Muscle of leg (tissue), 11 donors: ENCODE measurements around the gene HTRA2. TPM values are rescaled to one million over a fixed set of nuclear protein-coding genes. Genes with fewer than 3 reads are reported as not detected.

Experiments
- DNase-seq: peaks from one replicate; pipeline ENCODE4 v3.0.0; 2013
- H3K27ac ChIP-seq: one replicate; pipeline ENCODE4 v1.5.1; 2013; ENCODE audit warnings: mild to moderate bottlenecking, low read length, control low read depth
- H3K27me3 ChIP-seq: one replicate; pipeline ENCODE4 v1.6.1; 2013; ENCODE audit warnings: low read length; ENCODE audit not compliant: control insufficient read depth, insufficient read depth
- H3K36me3 ChIP-seq: one replicate; pipeline ENCODE4 v1.6.1; 2013; ENCODE audit warnings: low read length; ENCODE audit not compliant: control insufficient read depth, insufficient read depth
- H3K4me1 ChIP-seq: one replicate; pipeline ENCODE4 v1.6.1; 2013; ENCODE audit warnings: low read length; ENCODE audit not compliant: control insufficient read depth, insufficient read depth
- H3K4me3 ChIP-seq: one replicate; pipeline ENCODE4 v1.5.1; 2013; ENCODE audit warnings: low read length, control low read depth
- H3K9me3 ChIP-seq: replicated peaks from 2 replicates; pipeline ENCODE4 v1.6.1; 2013; ENCODE audit warnings: low read depth, low read length; ENCODE audit not compliant: control insufficient read depth
- WGBS: methylation state at CpG from one replicate; pipeline ENCODE4 v1.1.5; 2013; ENCODE audit warnings: missing lambda C conversion rate; ENCODE audit not compliant: insufficient coverage; 5-methylcytosine and 5-hydroxymethylcytosine counted together
- polyA plus RNA-seq, 8 donors: library from polyadenylated mRNA; unstranded; fragments of 120-200 nt; gene quantifications; one replicate each; pipeline versions ENCODE4 v1.2.1 to v1.2.3, GENCODE V29; 2013; ENCODE audit warnings: inconsistent platforms in 1 of 8, low replicate concordance in 1 of 8; ENCODE audit not compliant: insufficient read length in 8 of 8, insufficient read depth in 1 of 8
- total RNA-seq: library from RNA; stranded (reverse); fragments of 120-200 nt; gene quantifications from one replicate; pipeline ENCODE4 v1.2.4, GENCODE V29; 2013

HTRA2 gene
- total and polyA plus RNA-seq, 9 donors, result 26.1 to 33.0 (median 30.2) TPM

DNA sequence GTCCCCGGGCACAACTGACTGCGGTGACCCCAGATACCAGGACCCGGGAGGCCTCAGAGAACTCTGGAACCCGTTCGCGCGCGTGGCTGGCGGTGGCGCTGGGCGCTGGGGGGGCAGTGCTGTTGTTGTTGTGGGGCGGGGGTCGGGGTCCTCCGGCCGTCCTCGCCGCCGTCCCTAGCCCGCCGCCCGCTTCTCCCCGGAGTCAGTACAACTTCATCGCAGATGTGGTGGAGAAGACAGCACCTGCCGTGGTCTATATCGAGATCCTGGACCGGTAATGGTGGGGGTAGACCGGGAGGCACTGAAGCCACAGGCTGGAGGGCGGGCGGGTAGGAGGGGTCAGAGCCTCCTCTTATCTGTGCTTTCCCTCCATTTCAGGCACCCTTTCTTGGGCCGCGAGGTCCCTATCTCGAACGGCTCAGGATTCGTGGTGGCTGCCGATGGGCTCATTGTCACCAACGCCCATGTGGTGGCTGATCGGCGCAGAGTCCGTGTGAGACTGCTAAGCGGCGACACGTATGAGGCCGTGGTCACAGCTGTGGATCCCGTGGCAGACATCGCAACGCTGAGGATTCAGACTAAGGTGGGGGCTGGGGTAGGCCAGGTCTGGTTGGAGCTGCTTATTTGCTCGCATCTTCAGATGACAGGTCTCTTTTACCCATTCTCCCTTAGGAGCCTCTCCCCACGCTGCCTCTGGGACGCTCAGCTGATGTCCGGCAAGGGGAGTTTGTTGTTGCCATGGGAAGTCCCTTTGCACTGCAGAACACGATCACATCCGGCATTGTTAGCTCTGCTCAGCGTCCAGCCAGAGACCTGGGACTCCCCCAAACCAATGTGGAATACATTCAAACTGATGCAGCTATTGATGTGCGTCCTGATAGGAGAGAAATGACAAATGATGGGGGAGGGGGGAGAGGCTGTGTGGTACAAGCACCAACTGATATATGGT lies 780 bp downstream of the HTRA2 start:
- Histone ChIP-seq H3K4me3 (peak overlapping the region; percentile 99), H3K36me3 (peaks cover 53% of the 10 kb centered on the region), H3K4me1 (peaks cover 25% of the 10 kb centered on the region), H3K27ac (peak overlapping the region; percentile 96), H3K27me3 (no peaks in the 10 kb centered on the region), H3K9me3 (no peaks in the 10 kb centered on the region)
- peak; percentile 62 for DNase-seq
- under 1% methylated on average over 23 of the region's 54 CpGs for WGBS

DNA sequence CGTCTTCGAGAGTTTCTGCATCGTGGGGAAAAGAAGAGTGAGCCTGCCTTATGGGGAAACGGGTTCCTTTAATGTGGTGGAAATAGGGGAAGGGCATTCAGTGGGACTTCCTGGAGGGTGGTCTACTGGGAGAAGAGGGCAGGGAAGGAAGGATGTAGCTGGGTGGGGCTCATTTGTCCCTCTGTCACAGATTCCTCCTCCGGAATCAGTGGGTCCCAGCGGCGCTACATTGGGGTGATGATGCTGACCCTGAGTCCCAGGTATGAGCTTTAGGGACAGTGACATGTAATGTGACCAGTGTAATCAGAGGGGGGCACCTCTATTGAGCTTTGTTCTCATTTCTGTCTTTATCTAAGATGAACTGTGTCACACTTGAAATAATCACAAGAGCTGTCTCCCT lies 1.9 kb downstream of the HTRA2 start:
- Histone ChIP-seq H3K4me1 (peaks cover 25% of the 10 kb centered on the region), H3K36me3 (peaks cover 41% of the 10 kb centered on the region), H3K4me3 (no peak overlapping the region), H3K27me3 (no peaks in the 10 kb centered on the region), H3K27ac (no peak overlapping the region), H3K9me3 (no peaks in the 10 kb centered on the region)
- WGBS, result 86% methylated on average over 7 of the region's 7 CpGs
- peak; percentile 7 for DNase-seq

DNA sequence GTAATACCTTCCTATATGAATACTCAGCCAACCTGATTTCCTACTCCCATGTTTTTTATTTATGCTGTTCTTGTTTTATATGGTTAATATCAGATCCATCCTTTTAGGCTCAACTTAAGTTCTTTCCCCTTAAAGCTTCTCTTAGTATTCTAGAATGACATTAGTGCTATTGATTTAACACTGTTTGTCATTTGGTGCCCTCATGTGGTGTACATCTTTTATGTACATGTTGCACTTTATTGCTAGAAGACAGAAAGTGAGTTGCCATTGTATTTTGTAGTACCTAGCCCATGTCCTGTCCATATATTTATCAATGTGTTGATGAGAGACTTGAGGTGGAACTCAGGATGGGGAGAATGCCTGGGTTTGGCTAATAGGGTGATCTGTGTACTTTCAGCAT lies 2.5 kb downstream of the HTRA2 start:
- peaks cover 25% of the 10 kb centered on the region for H3K4me1 ChIP-seq
- H3K27me3 ChIP-seq, result no peaks in the 10 kb centered on the region
- no peak overlapping the region for H3K4me3 ChIP-seq
- H3K36me3 ChIP-seq, result peaks cover 36% of the 10 kb centered on the region
- H3K27ac ChIP-seq, result no peak overlapping the region
- H3K9me3 ChIP-seq, result no peaks in the 10 kb centered on the region
- DNase-seq, result peak; percentile 65

DNA sequence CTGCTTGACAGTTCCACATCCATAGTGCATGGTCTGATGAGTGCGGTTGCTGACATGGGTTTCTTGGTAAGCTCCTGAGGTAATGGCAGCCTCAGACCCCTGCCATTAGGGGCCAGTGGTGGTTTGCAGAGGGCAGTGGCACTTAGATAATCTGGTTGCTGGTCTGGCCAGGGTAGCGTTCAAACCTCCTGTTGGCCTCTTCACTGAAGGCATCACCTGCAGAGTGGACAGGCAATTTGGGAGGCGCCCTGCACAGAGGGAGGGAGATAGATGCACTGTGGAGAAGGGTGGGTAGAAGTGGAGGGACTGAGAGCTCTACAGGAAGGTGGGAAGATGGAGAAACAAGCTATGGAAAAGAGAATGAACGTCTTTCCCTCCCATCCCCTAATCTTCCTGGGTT lies 3.7 kb downstream of the HTRA2 start:
- no peak overlapping the region for H3K4me3 ChIP-seq
- no peaks in the 10 kb centered on the region for H3K27me3 ChIP-seq
- whole genome bisulfite sequencing, result 94% methylated on average over 2 of the region's 4 CpGs
- H3K27ac ChIP-seq, result no peak overlapping the region
- peaks cover 23% of the 10 kb centered on the region for H3K36me3 ChIP-seq
- DNase-seq, result no peak
- H3K4me1 ChIP-seq, result peaks cover 20% of the 10 kb centered on the region
- H3K9me3 ChIP-seq, result no peaks in the 10 kb centered on the region

DNA sequence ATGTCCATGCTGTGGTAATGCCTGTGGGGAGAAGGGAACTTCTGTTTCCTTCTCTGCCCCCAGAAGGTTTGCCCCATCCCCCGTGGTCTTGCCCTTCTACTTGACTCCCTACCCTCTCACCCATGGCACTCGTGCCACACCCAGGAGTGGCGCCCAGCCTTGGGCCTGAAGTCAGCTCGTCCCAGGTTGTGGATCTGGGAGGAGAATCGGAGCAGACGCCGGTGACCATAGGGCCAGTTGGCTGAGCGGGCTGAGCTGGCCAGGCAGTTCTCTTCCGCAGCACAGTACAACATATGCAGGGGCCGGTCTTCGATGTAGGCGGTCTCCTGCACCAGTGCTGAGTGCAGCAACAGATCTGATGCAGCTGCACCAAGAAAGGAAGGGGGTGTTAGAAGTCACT lies 4.7 kb downstream of the HTRA2 start:
- peak; percentile 7 for DNase-seq
- WGBS, result 84% methylated on average over 9 of the region's 12 CpGs

DNA sequence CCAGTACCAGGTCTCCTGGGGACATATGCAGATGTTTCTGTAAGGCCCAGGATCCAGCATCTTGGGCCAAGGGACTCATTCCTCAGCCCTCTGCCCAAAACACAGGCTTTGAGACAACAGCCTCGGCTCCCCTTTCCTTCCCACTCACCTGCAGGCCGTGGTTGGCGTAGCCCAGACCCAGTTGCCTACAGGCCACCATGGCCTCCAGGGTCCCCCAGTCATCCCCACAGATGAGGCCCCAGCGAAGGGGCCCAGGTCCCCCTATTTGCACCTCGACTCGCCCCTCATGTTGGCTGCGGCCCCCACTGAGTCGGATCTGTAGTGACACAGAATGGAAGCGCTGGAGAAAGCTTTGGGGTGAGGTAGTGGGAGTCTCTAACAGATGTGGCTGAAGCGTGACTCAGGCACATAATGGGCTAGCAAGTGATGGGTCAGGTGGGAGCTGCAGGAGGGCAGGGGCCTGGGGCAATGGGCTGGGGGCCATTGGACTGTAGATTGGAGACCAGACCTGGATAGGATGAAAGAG lies 5.8 kb downstream of the HTRA2 start:
- Histone ChIP-seq H3K4me3 (no peak overlapping the region), H3K36me3 (peaks cover 22% of the 10 kb centered on the region), H3K4me1 (peaks cover 13% of the 10 kb centered on the region), H3K9me3 (no peaks in the 10 kb centered on the region), H3K27ac (no peak overlapping the region), H3K27me3 (no peaks in the 10 kb centered on the region)
- DNase-seq, result no peak
- WGBS, result 93% methylated on average over 10 of the region's 10 CpGs

More for the DNA sequence above, 4.7 kb downstream of the HTRA2 start:
- H3K9me3 ChIP-seq, result no peaks in the 10 kb centered on the region
- H3K36me3 ChIP-seq, result peaks cover 22% of the 10 kb centered on the region
- H3K27me3 ChIP-seq, result no peaks in the 10 kb centered on the region
- no peak overlapping the region for H3K27ac ChIP-seq
- no peak overlapping the region for H3K4me3 ChIP-seq
- peaks cover 13% of the 10 kb centered on the region for H3K4me1 ChIP-seq

DNA sequence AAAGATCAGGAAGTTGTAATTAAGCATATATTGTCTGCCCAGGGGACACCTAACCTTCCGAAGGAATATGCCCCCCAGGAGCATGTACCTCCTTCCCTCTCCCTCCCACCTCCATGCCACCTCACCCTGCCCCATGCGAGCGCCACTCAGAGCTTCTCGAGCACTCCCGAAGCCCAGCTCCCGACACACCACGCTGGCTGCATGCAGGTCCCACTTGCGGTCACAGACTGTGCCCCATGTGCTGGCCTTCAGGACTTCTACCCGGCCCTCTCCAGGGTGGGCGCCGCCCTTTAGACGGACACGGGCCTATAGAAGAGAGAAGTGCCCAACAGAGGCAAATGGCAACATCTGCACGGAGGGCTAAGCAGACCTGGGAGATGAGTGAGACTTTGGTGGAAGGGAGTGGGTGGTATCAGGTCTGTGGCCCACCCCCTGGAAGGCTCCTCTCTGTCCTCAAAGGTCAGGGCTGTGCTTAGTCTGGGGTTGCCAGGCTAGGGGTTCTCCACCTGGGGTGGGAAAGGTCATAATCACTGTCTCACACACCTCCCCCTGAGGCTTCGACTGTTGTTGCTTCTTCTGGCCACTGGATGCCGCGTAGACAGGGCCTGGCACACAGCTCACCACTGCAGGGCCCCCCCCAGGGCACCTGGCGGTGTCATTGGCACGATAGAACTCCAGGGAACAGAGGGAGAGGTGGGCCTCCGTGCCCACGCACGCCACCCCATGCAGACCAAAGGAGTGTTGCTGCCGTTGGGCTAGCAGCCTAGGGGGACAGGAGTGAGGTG lies 6.6 kb downstream of the HTRA2 start:
- H3K36me3 ChIP-seq, result peaks cover 16% of the 10 kb centered on the region
- peaks cover 4% of the 10 kb centered on the region for H3K4me1 ChIP-seq
- H3K27ac ChIP-seq, result no peak overlapping the region
- H3K9me3 ChIP-seq, result no peaks in the 10 kb centered on the region
- 92% methylated on average over 17 of the region's 23 CpGs for WGBS
- H3K27me3 ChIP-seq, result no peaks in the 10 kb centered on the region
- H3K4me3 ChIP-seq, result no peak overlapping the region
- no peak for DNase-seq

DNA sequence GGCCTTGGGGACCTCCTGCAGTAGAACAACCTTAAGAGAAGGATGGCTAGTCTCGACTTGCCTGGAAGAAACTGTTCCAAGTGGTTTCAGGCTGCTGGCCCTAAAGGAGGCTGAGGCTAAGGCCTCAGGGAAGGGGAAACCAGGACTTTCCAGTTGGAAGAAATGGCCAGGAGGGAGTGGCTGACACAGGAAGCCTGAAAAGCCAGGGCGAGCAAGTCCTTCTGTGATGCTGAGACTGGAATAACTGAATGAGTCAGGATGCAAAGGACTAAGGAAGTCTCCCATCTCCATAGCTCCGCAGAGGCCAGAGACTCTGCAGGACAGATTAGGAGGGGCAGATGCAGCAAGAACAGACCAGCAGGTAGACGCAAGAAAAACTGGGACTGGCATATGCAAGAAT lies 7.4 kb downstream of the HTRA2 start:
- Histone ChIP-seq H3K9me3 (no peaks in the 10 kb centered on the region), H3K4me1 (no peaks in the 10 kb centered on the region), H3K4me3 (no peak overlapping the region), H3K27ac (no peak overlapping the region), H3K36me3 (peaks cover 10% of the 10 kb centered on the region), H3K27me3 (no peaks in the 10 kb centered on the region)
- peak; percentile 12 for DNase-seq
- 55% methylated on average over 4 of the region's 4 CpGs for WGBS

DNA sequence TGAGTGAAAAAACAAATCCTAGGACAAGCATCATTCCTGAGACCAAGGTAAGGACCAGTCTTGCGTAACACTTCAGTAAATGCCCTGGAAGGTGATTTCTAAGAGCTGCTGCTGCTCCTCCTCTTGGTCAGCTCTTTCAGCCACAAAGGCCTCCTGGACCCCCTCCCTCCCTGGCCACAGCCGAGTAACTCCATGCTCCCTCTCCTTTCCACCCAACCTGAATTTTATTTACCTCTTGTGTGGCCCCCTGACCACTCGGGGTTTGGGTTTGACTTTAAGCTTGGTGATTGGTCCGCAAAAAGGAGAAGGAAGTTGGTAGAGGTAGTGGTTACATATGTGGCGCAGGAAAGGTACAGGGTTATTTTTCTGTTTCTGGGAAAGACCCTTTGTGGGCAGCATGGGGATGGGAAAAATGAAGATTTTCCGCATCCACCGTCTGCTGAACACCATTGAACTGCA lies 9.2 kb downstream of the HTRA2 start:
- H3K36me3 ChIP-seq, result no peaks in the 10 kb centered on the region
- no peak for DNase-seq
- H3K27me3 ChIP-seq, result no peaks in the 10 kb centered on the region
- no peaks in the 10 kb centered on the region for H3K4me1 ChIP-seq
- H3K27ac ChIP-seq, result no peak overlapping the region
- WGBS, result 78% methylated on average over 6 of the region's 7 CpGs
- no peaks in the 10 kb centered on the region for H3K9me3 ChIP-seq
- no peak overlapping the region for H3K4me3 ChIP-seq

DNA sequence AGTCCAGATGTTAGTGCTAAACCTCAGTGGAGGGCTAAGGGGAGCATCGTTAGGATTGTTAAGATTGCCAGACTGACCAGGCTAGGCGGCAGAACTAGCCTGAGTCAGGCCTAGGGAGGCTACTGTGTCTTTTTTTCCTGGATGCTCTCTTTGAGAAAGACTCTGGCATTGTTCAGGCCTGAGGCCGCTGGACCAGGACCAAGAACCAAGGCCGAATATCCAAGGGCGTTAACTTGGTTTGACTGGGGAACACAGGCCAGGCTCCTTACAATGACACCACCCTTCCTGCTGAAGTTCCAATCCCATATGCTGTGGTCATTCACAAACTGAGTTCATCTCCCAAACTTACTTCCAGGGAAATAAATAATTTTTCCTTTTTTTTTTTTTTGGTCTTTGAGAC lies 10.6 kb downstream of the HTRA2 start:
- peak; percentile 41 for DNase-seq
- H3K9me3 ChIP-seq, result no peaks in the 10 kb centered on the region
- no peaks in the 10 kb centered on the region for H3K27me3 ChIP-seq
- H3K27ac ChIP-seq, result no peak overlapping the region
- no peaks in the 10 kb centered on the region for H3K36me3 ChIP-seq
- H3K4me1 ChIP-seq, result no peaks in the 10 kb centered on the region
- WGBS, result 72% methylated on average over 5 of the region's 5 CpGs
- no peak overlapping the region for H3K4me3 ChIP-seq
